ENCODE measurements around the gene STX16. TPM values are rescaled to one million over a fixed set of nuclear protein-coding genes. Genes with fewer than 3 reads are reported as not detected.

STX16 gene
- total and polyA plus RNA-seq, 2 experiments from 2014 or later = 23.2 to 41.8 TPM

DNA sequence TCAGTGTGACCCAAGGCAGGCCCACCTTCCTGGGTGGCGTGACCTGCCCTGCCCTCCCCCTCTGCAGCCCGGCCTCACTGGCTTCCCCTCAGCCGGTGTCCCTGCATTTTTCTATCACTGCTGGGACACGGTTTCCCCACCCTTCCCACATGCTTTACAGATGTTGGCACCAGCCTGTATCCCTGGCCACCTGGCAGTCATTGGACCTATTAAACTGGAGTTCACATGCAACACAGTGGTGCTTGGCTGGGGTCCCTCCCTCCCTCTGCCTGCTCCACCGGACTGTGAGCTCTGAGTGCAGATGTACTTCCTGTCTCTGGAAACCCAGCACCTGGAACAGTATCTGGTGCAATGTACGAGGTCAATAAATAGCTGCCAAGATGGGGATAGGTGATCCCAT lies 25.5 kb upstream of the STX16 start:
- Histone ChIP-seq H3K27ac (no peak overlapping the region), H3K79me2 (no peaks in the 10 kb centered on the region), H2AFZ (no peak overlapping the region), H3K4me2 (no peak overlapping the region), H3K4me1 (ENCODE audit: insufficient read depth) (peaks cover 4% of the 10 kb centered on the region), H3K27me3 (no peaks in the 10 kb centered on the region), H3K4me3 (no peak overlapping the region), H3K9me2 (replicated peaks; ENCODE audit: insufficient read depth) (no peaks in the 10 kb centered on the region), H3K9me3 (ENCODE audit: low read depth) (no peaks in the 10 kb centered on the region), H4K20me1 (ENCODE audit: insufficient read depth, poor library complexity, severe bottlenecking) (no peaks in the 10 kb centered on the region), H3K36me3 (replicated peaks; ENCODE audit: insufficient read depth, low read depth) (no peaks in the 10 kb centered on the region)
- 72% methylated on average over 6 of the region's 6 CpGs for WGBS (ENCODE audit: low lambda C conversion rate, missing lambda C conversion rate)
- DNase-seq (ENCODE audit: low spot score) = no peak
- TF ChIP-seq, protein P1, sequence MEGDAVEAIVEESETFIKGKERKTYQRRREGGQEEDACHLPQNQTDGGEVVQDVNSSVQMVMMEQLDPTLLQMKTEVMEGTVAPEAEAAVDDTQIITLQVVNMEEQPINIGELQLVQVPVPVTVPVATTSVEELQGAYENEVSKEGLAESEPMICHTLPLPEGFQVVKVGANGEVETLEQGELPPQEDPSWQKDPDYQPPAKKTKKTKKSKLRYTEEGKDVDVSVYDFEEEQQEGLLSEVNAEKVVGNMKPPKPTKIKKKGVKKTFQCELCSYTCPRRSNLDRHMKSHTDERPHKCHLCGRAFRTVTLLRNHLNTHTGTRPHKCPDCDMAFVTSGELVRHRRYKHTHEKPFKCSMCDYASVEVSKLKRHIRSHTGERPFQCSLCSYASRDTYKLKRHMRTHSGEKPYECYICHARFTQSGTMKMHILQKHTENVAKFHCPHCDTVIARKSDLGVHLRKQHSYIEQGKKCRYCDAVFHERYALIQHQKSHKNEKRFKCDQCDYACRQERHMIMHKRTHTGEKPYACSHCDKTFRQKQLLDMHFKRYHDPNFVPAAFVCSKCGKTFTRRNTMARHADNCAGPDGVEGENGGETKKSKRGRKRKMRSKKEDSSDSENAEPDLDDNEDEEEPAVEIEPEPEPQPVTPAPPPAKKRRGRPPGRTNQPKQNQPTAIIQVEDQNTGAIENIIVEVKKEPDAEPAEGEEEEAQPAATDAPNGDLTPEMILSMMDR (IDR thresholded peaks at IDR 0.05; ENCODE audit: poor library complexity) = no peak
- TF ChIP-seq EZH2 (IDR thresholded peaks at IDR 0.05; ENCODE audit: borderline replicate concordance) (no peak), EZH2phosphoT487 (IDR thresholded peaks at IDR 0.05; ENCODE audit: low read depth, severe bottlenecking, unreplicated experiment) (no peak)

DNA sequence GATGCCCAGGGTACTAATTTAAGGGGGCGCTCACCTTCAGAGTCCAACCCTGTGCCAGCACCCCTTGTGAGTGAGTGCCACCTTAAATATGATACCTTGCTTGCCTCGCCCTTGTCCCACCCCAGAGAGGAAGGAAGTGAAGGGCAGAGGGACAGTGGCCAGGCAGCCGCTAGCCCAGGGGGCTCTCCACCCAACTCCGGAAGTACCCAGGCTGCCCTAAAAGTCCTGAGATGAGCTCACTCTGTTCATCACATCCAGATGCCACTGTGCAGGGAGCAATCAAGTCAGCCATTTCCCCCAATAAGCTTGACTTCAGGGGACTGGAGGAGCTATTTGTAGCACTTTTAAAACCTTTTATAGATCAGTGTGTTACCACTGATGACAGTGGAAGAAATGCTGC lies 25.0 kb upstream of the STX16 start:
- no peak for DNase-seq (ENCODE audit: low spot score)
- H4K20me1 ChIP-seq (ENCODE audit: insufficient read depth, poor library complexity, severe bottlenecking) = no peaks in the 10 kb centered on the region

DNA sequence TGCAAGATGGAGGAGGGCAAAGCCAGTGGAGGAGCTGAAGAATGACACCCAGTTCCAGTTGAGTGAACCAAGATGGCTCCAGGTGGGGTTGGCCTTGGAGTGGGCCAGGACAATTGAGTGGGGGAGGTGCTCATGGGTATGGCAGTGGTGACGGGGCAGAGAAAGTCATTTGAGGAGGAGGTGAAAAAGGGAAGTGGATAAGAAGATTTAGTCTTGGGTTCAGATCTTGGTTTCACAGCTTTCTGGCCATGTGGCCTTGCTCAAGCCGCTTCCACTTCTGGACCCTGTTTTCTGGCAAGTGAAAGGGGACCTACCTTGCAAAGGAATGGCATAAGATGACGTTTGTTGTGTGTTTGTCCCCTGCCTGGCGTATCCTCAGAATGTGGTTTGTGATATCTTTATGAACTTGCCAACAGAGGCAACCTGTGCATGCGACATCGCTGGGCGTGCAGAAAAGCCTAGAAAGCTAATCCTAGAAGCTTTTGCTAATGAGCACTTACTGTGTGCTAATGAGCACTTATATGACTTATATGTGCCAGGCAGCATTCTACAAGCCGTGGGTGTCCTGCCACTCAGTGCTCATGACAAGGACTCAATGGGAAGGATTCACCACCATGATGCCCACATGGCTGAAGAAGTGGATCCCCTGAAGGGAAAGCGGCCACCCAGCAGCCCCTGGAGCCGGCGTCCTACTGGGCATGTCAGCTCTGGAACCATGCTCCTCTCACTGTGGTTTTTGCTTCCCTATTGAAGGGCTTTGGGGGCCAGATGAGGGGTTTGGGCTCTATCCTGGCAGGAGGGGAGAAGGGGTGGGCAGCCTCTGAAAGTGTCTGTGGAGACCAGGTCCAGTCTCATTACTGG lies 23.6 kb upstream of the STX16 start:
- no peaks in the 10 kb centered on the region for H3K36me3 ChIP-seq (replicated peaks; ENCODE audit: insufficient read depth, low read depth)
- TF ChIP-seq EZH2 (IDR thresholded peaks at IDR 0.05; ENCODE audit: borderline replicate concordance) (no peak), EZH2phosphoT487 (IDR thresholded peaks at IDR 0.05; ENCODE audit: low read depth, severe bottlenecking, unreplicated experiment) (no peak)
- TF ChIP-seq, protein P1 (IDR thresholded peaks at IDR 0.05; ENCODE audit: poor library complexity) = no peak
- no peak overlapping the region for H3K27ac ChIP-seq
- H3K4me2 ChIP-seq = no peak overlapping the region
- no peaks in the 10 kb centered on the region for H3K9me3 ChIP-seq (ENCODE audit: low read depth)
- H3K79me2 ChIP-seq = no peaks in the 10 kb centered on the region
- H2AFZ ChIP-seq = no peak overlapping the region
- no peak overlapping the region for H3K4me3 ChIP-seq
- H4K20me1 ChIP-seq (ENCODE audit: insufficient read depth, poor library complexity, severe bottlenecking) = no peaks in the 10 kb centered on the region
- peaks cover 4% of the 10 kb centered on the region for H3K4me1 ChIP-seq (ENCODE audit: insufficient read depth)
- H3K9me2 ChIP-seq (replicated peaks; ENCODE audit: insufficient read depth) = no peaks in the 10 kb centered on the region
- no peaks in the 10 kb centered on the region for H3K27me3 ChIP-seq
- 90% methylated on average over 11 of the region's 11 CpGs for WGBS (ENCODE audit: low lambda C conversion rate, missing lambda C conversion rate)
- no peak for DNase-seq (ENCODE audit: low spot score)

More for the DNA sequence above, 25.0 kb upstream of the STX16 start:
- H3K79me2 ChIP-seq = no peaks in the 10 kb centered on the region
- no peaks in the 10 kb centered on the region for H3K9me2 ChIP-seq (replicated peaks; ENCODE audit: insufficient read depth)
- H3K27ac ChIP-seq = no peak overlapping the region
- WGBS (ENCODE audit: low lambda C conversion rate, missing lambda C conversion rate) = 89% methylated on average over 4 of the region's 4 CpGs
- H3K27me3 ChIP-seq = no peaks in the 10 kb centered on the region
- no peaks in the 10 kb centered on the region for H3K9me3 ChIP-seq (ENCODE audit: low read depth)
- no peak overlapping the region for H3K4me2 ChIP-seq
- no peak overlapping the region for H2AFZ ChIP-seq
- H3K36me3 ChIP-seq (replicated peaks; ENCODE audit: insufficient read depth, low read depth) = no peaks in the 10 kb centered on the region
- H3K4me3 ChIP-seq = no peak overlapping the region
- H3K4me1 ChIP-seq (ENCODE audit: insufficient read depth) = peaks cover 4% of the 10 kb centered on the region
- TF ChIP-seq EZH2 (IDR thresholded peaks at IDR 0.05; ENCODE audit: borderline replicate concordance) (no peak), EZH2phosphoT487 (IDR thresholded peaks at IDR 0.05; ENCODE audit: low read depth, severe bottlenecking, unreplicated experiment) (no peak)
- TF ChIP-seq, protein P1 (IDR thresholded peaks at IDR 0.05; ENCODE audit: poor library complexity) = no peak

All from hepatocyte (in vitro differentiated cells).